DND-41 (cell line): ENCODE measurements around the gene STX3.

Experiments used
- CTCF ChIP-seq: IDR thresholded peaks from 2 replicates; pipeline ENCODE4 v1.5.1; 2012; ENCODE audit warnings: borderline replicate concordance, low read length, moderate library complexity, mild to moderate bottlenecking; ENCODE audit not compliant: poor library complexity, severe bottlenecking; ENCODE audit errors: extremely low read depth
- EZH2 ChIP-seq: IDR thresholded peaks from 3 replicates; pipeline ENCODE4 v1.6.1; 2012; ENCODE audit warnings: borderline replicate concordance, low read depth, mild to moderate bottlenecking, moderate library complexity, low read length, inconsistent platforms; ENCODE audit not compliant: severe bottlenecking

- TF ChIP-seq CTCF (no peak), EZH2 (no peak)
Observed at GRCh38 chr11:59708537-59708936, 46.6 kb upstream of the STX3 start.
